HepG2 (cell line): ENCODE data around the gene BAZ2A. TPM values are rescaled to one million over a fixed set of nuclear protein-coding genes. Genes with fewer than 3 reads are reported as not detected.

ENCODE experiments used
- BATF2 ChIP-seq: sonication (generic); formaldehyde crosslinking; IDR thresholded peaks from 2 replicates; pipeline ENCODE4 v1.8.0; 2022; ENCODE audit warnings: mild to moderate bottlenecking, missing genetic modification reagents, moderate library complexity
- ERF ChIP-seq: IDR thresholded peaks from 2 replicates; pipeline ENCODE4 v1.6.1; 2018; ENCODE audit warnings: missing biosample characterization, missing genetic modification reagents
- FOXA3 ChIP-seq: IDR thresholded peaks from 2 replicates; pipeline ENCODE4 v1.6.1; 2016; ENCODE audit warnings: missing genetic modification reagents, missing compliant biosample characterization
- MTERF4 ChIP-seq: sonication (generic); formaldehyde crosslinking; IDR thresholded peaks from 2 replicates; pipeline ENCODE4 v1.8.0; 2023; ENCODE audit warnings: mild to moderate bottlenecking, missing genetic modification reagents
- SMAD9 ChIP-seq: sonication (generic); formaldehyde crosslinking; IDR thresholded peaks from 2 replicates; pipeline ENCODE4 v1.5.1; 2020; ENCODE audit warnings: mild to moderate bottlenecking, missing genetic modification reagents
- SNAI1 ChIP-seq: sonication (generic); formaldehyde crosslinking; IDR thresholded peaks from 2 replicates; pipeline ENCODE4 v1.5.0; 2020; ENCODE audit warnings: mild to moderate bottlenecking, missing genetic modification reagents, borderline replicate concordance
- SNRNP70 ChIP-seq: fragments of 200-400 bp; formaldehyde crosslinking; IDR thresholded peaks from 2 replicates; pipeline ENCODE4 v1.6.1; 2017; ENCODE audit warnings: mild to moderate bottlenecking, low read depth, low read length, moderate library complexity
- ZNF142 ChIP-seq: sonication (generic); formaldehyde crosslinking; IDR thresholded peaks from 2 replicates; pipeline ENCODE4 v1.4.0; 2020; ENCODE audit warnings: missing genetic modification reagents
- ZNF484 ChIP-seq: sonication (generic); formaldehyde crosslinking; IDR thresholded peaks from 2 replicates; pipeline ENCODE4 v1.5.1; 2020; ENCODE audit warnings: mild to moderate bottlenecking, low read depth, missing genetic modification reagents, borderline replicate concordance
- ZNF883 ChIP-seq: sonication (generic); formaldehyde crosslinking; IDR thresholded peaks from 2 replicates; pipeline ENCODE4 v1.5.1; 2020; ENCODE audit warnings: mild to moderate bottlenecking, missing genetic modification reagents; ENCODE audit errors: not compliant biosample characterization
- ZSCAN21 ChIP-seq: sonication (generic); formaldehyde crosslinking; IDR thresholded peaks from 2 replicates; pipeline ENCODE4 v1.8.0; 2022; ENCODE audit warnings: mild to moderate bottlenecking, missing genetic modification reagents, moderate library complexity, borderline replicate concordance
- polyA plus RNA-seq, 8 experiments: library from polyadenylated mRNA; depleted of rRNA in 3 of 8; stranded (reverse) in 7 of 8; unstranded in 1 of 8; fragments of >200 nt; fragmentation: Illumina TruSeq in 4 of 8; extraction: Trizol in 4 of 8; gene quantifications; 2 replicates each; pipeline versions ENCODE4 v1.2.1 to v1.2.3, GENCODE V29; 2011 to 2016; ENCODE audit warnings: low read depth in 4 of 8, missing spikeins in 1 of 8, mixed read lengths in 1 of 8; ENCODE audit not compliant: insufficient read depth in 1 of 8
- total RNA-seq, 5 experiments: library from RNA; depleted of rRNA; stranded (reverse); fragments of >200 nt; fragmentation: Illumina TruSeq; extraction: Trizol; gene quantifications; 2 replicates each; pipeline ENCODE4 v1.2.3, GENCODE V29; 2016; ENCODE audit warnings: low read depth in 1 of 5
- TF ChIP-seq, protein P1 (sequence below): sonication (generic); formaldehyde crosslinking; IDR thresholded peaks from 2 replicates; pipeline ENCODE4 v1.4.0; 2020; ENCODE audit warnings: missing genetic modification reagents

The BAZ2A gene
- total and polyA plus RNA-seq, 2 of the 13 experiments (the other 11 are each of a cell fraction or from before 2014, with no cell fraction given) = 21.8 to 73.5 TPM

- TF ChIP-seq ZNF142 (CRISPR knock-in tag) = 0 out of 2 replicates have a peak, but pooled peaks have one; percentile 11
- TF ChIP-seq MTERF4 (CRISPR knock-in tag) = peak; percentile 8; the same call in 1 of the 2 replicates
- no peak for TF ChIP-seq FOXA3 (CRISPR knock-in tag)
- TF ChIP-seq ZNF883 (CRISPR knock-in tag) = peak; percentile 43
- TF ChIP-seq, protein P1, sequence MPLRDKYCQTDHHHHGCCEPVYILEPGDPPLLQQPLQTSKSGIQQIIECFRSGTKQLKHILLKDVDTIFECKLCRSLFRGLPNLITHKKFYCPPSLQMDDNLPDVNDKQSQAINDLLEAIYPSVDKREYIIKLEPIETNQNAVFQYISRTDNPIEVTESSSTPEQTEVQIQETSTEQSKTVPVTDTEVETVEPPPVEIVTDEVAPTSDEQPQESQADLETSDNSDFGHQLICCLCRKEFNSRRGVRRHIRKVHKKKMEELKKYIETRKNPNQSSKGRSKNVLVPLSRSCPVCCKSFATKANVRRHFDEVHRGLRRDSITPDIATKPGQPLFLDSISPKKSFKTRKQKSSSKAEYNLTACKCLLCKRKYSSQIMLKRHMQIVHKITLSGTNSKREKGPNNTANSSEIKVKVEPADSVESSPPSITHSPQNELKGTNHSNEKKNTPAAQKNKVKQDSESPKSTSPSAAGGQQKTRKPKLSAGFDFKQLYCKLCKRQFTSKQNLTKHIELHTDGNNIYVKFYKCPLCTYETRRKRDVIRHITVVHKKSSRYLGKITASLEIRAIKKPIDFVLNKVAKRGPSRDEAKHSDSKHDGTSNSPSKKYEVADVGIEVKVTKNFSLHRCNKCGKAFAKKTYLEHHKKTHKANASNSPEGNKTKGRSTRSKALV (CRISPR knock-in tag) = peak; percentile 18; the same call in 1 of the 2 replicates
- no peak for TF ChIP-seq SNRNP70
- TF ChIP-seq ERF = no peak
- 0 out of 2 replicates have a peak, but pooled peaks have one; percentile 52 for TF ChIP-seq SNAI1
- 0 out of 2 replicates have a peak, but pooled peaks have one; percentile 13 for TF ChIP-seq SMAD9
- 0 out of 2 replicates have a peak, but pooled peaks have one; percentile 38 for TF ChIP-seq ZSCAN21 (CRISPR knock-in tag)
- no peak for TF ChIP-seq BATF2 (CRISPR knock-in tag)
- TF ChIP-seq ZNF484 (CRISPR knock-in tag) = no peak
Measured at GRCh38 chr12:56645201-56645716, 15.1 kb upstream of the BAZ2A start (continued).
